Stimulated activated CD8-positive, alpha-beta memory T cell treated with anti-CD3 and anti-CD28 coated beads, Interleukin-12 subunit alpha, Interleukin-12 subunit beta, amount 100 ng/mL, for 24 hours (primary cell): Measurements from ENCODE around the gene ADGRG1.
"Not testable (repeated sequence)": the region's sequence is repeated elsewhere in the genome, so short reads cannot be mapped to it uniquely, and the experiment has no call there.

ENCODE experiments used
- DNase-seq: peaks from one replicate; pipeline ENCODE4 v3.0.0-alpha.2; 2020; ENCODE audit errors: extremely low read depth

The ADGRG1 gene

DNA sequence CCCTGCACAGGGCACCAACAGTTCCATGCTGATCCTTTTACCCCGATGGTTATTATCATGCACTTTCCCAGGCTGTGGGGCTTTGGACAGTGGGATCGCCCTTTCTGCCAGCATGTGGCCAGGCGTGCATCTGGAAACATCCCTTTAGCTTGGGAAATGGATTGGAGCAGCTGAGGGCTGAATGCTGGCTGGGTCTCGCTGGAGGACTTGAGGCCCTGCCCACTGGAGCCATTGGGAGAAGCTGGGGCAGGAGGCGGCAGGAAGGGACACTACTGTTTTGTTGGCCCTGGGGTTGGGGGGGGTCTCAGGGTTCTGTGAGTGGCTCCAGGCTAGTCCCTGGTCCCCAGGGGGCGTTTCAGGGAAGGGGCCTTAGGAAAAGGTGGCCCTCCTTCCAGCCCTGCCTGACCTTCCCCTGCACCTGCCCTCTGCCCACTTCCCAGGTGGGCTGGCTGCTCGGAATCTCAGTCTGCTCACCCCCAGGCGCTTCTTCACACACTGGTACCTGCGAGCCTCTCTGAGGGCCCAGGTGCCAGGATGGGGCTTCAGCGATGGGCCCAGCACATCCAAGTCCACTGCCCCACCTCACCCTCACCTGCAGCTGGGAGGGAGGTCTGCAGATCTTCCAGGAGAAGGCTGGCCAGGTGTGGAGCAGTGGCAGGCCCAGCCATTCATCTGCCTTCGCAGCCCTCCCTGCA, 38.1 kb downstream of the ADGRG1 start:
- DNase-seq, result no peak

GRCh38 chr16:57667048-57667525, 38.7 kb downstream of the ADGRG1 start:
- DNase-seq, result no peak

- no peak for DNase-seq
Observed at GRCh38 chr16:57667526-57668262, 39.3 kb downstream of the ADGRG1 start.

DNA sequence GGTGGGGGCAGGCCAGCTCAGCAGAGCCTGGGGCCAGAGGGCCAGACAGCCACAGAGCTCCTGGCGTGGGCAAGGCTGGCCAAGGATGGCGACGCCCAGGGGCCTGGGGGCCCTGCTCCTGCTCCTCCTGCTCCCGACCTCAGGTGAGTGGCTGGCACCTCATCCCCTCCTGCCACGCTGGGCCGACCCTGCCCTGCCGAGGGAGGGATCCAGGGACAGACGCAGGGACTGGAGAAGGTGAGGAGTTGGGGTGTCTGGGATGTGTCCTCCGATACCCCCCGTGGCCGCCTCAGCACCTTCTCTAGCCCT, 39.8 kb downstream of the ADGRG1 start, which contains the start of gene ADGRG3:
TSS of gene ADGRG3 (plus strand) at position 44 of the 309 bp plus-strand sequence. CDS start at position 86, 42 bp downstream.
- no peak for DNase-seq

GRCh38 chr16:57668630-57669475, 40.4 kb downstream of the ADGRG1 start:
- no peak for DNase-seq

DNA sequence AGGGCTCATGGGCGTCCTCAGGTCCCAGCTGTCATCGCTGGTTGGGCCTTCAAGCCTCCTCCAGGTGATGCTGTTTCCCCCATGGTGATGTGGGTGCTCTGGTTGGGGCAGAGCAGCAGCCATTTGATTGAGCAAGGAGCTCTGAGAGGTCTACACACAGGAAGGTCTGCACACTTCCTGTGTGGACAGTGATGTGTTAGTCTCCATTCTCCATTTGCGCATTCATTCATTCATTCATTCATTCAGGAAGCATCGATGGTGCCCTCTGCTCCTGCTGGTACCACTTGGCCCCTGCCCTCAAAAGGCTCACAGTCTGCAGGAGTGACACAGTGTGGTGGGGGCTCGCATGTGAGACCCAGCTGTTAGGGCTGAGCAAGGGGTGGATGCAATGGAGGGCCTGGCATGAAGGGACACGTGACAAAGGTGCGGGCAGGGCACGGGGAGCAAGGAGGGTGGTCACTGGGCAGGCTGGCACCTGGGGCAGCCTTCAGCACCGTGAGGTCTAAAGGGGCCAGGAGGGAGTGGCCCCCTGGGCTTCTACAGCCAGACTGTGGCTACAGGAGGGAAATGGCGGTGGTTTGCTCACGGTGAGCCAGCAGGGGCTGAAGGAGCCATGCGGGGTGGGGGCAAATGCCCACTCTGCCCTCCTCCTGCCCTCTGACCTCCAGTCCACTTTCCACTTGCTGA, 41.2 kb downstream of the ADGRG1 start:
- DNase-seq, result no peak

DNA sequence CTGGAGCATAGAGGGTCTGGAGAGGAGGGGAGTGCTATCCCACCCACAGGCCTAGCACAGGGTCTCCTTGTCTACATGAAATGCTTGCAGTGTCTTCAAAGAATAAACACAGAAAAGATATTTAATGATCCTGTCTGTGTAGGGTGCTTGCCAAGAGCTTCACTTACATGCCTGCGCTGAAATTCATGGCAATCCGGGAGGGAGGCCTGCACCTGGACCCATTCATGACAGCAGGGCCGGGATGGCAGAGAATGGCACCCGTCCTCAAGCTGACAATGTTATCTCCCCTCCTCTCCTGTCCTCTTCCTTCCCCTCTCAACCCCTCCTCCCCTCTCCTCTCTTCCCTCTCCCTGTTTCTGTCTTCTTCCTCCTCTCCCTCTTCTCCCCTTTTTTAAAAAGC, 41.8 kb downstream of the ADGRG1 start:
- no peak for DNase-seq

DNA sequence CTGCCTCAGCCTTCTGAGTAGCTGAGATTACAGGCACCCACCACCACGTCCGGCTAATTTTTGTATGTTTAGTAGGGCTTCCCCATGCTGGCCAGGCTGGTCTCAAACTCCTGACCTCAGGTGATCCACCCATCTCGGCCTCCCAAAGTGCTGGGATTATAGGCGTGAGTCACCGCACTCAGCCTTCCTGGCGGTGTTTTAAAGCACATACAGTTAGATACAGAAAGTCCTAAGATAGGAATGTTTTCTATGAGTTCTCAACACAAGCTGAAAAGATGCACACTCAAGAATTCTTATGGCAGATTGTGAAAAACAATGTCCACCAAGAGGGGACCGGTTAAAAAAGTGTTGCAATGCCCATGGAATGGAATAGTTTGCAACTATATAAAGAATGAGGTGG, 43.0 kb downstream of the ADGRG1 start:
- not testable (repeated sequence) for DNase-seq

- no peak for DNase-seq
Observed at GRCh38 chr16:57672416-57672815, 44.0 kb downstream of the ADGRG1 start.

DNA sequence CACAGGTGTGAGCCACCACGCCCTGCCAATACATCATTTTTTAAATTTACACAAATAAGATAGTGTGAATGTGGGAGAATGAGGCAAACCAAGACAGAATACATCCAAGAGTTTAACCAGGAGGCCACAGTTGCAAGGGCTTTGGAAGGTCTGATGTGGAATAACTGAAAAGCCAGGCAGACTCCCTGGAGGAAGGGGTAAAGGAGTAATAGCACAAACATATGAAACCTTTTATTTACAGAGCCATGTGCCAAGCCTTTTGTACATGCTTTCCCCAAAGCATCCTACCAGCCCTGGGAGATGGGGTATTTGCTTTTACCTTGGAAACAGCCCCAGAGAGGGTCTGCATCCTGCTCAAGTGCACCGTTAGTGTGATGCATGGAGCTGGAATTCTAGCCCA, 44.4 kb downstream of the ADGRG1 start:
- no peak for DNase-seq

- DNase-seq, result no peak
Observed at GRCh38 chr16:57675741-57676551, 47.5 kb downstream of the ADGRG1 start.

GRCh38 chr16:57676553-57677085, 48.2 kb downstream of the ADGRG1 start:
- no peak for DNase-seq

- DNase-seq, result no peak
Observed at GRCh38 chr16:57677622-57678369, 49.4 kb downstream of the ADGRG1 start.

- no peak for DNase-seq
Observed at GRCh38 chr16:57679016-57679415, 50.6 kb downstream of the ADGRG1 start.

GRCh38 chr16:57679767-57680482, 51.5 kb downstream of the ADGRG1 start:
- no peak for DNase-seq

DNA sequence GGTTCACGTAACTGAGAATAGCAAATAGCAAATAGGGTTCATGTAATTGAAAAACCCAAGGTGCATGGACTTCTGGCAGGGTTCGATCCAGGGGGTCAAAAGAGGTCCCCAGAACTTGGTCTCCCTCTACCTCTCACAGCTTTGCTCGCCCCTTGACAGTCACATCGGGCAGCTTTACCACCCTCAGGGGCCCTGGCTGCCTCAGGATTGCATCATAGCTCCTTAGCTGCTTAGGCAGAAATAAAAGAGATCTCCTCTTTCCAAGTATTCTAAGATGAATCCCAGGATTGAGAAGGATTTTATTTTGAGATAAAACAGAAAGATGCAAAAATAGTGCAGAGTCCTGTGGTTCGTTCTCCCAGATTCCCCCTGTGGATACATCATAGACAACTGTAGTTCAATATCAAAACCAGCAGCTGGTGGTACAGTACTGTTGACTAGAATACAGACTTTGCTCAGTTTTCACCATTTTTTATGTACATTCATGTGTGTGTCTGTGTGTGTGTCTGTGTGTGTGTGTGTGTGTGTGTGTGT, 52.5 kb downstream of the ADGRG1 start:
- DNase-seq, result no peak

- DNase-seq, result no peak
Observed at GRCh38 chr16:57681950-57682728, 53.7 kb downstream of the ADGRG1 start.
